ENCODE measurements around the gene OR13G1. TPM values are rescaled to one million over a fixed set of nuclear protein-coding genes. Genes with fewer than 3 reads are reported as not detected.

The OR13G1 gene
- total RNA-seq, 1 experiment from 2014 or later: not detected

DNA sequence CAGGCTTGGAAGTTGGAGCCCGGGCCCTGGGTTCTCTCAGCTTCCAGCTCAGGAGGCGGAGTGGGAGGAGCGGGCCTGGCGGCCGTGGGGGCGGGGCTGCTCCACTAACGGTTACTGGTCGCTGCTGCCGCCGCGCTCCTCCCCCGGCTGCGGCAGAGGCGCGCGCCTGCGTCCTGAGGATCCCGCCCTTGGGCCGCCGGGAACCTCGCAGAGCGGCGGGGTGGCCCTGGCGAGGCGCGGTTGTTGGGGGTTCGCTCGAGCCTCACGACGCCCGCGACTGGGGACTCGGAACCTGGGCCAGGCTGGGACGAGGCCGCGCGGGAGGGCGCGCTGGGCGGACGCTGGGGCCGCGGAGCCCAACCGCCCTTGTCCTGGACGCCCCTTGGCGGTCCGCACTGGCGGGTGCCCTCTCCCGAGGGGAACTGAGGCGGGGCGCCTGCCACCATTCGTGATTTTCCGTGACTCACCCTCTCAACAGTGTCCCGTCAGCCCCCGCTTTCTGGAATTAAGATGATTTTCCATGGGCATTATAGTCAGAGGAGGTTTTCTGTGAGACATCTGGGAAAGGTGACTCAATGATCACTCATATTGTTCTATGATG is 40.1 kb downstream of the OR13G1 start (continued):
- TF ChIP-seq FOXP4 (CRISPR knock-in tag; IDR thresholded peaks at IDR 0.05): peak; percentile 81
- peak; percentile 58; the same call in 1 of the 2 replicates for TF ChIP-seq NFE2L1 (CRISPR knock-in tag; IDR thresholded peaks at IDR 0.05)
- TF ChIP-seq ZNF317 (CRISPR knock-in tag; IDR thresholded peaks at IDR 0.05; ENCODE audit: borderline replicate concordance, low read depth): no peak
- TF ChIP-seq FOXP1 (CRISPR knock-in tag; IDR thresholded peaks at IDR 0.05; ENCODE audit: borderline replicate concordance): peak; percentile 80
- TF ChIP-seq IRF2 (CRISPR knock-in tag; IDR thresholded peaks at IDR 0.05; ENCODE audit: borderline replicate concordance, low read depth): no peak
- no peak for TF ChIP-seq NR1H2 (CRISPR knock-in tag; IDR thresholded peaks at IDR 0.05)
- no peak for TF ChIP-seq OVOL2 (CRISPR knock-in tag; IDR thresholded peaks at IDR 0.05; ENCODE audit: borderline replicate concordance)
- no peak for TF ChIP-seq FOXJ3 (CRISPR knock-in tag; IDR thresholded peaks at IDR 0.05; ENCODE audit: borderline replicate concordance)
- TF ChIP-seq E2F4 (CRISPR knock-in tag; IDR thresholded peaks at IDR 0.05; ENCODE audit: borderline replicate concordance, low read depth): peak; percentile 30; the same call in 1 of the 2 replicates
- TF ChIP-seq, protein P1, sequence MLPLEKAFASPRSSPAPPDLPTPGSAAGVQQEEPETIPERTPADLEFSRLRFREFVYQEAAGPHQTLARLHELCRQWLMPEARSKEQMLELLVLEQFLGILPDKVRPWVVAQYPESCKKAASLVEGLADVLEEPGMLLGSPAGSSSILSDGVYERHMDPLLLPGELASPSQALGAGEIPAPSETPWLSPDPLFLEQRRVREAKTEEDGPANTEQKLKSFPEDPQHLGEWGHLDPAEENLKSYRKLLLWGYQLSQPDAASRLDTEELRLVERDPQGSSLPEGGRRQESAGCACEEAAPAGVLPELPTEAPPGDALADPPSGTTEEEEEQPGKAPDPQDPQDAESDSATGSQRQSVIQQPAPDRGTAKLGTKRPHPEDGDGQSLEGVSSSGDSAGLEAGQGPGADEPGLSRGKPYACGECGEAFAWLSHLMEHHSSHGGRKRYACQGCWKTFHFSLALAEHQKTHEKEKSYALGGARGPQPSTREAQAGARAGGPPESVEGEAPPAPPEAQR (CRISPR knock-in tag; IDR thresholded peaks at IDR 0.05): no peak
- TF ChIP-seq NR3C1 (CRISPR knock-in tag; conservative IDR thresholded peaks at IDR 0.05; ENCODE audit: low read depth): no peak
- TF ChIP-seq, protein P2, sequence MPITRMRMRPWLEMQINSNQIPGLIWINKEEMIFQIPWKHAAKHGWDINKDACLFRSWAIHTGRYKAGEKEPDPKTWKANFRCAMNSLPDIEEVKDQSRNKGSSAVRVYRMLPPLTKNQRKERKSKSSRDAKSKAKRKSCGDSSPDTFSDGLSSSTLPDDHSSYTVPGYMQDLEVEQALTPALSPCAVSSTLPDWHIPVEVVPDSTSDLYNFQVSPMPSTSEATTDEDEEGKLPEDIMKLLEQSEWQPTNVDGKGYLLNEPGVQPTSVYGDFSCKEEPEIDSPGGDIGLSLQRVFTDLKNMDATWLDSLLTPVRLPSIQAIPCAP (CRISPR knock-in tag; IDR thresholded peaks at IDR 0.05): peak; percentile 85; the same call in 1 of the 2 replicates
- TF ChIP-seq FOXK1 (CRISPR knock-in tag; IDR thresholded peaks at IDR 0.05): 0 out of 2 replicates have a peak, but pooled peaks have one; percentile 35
- TF ChIP-seq ZNF138 (CRISPR knock-in tag; conservative IDR thresholded peaks at IDR 0.05): no peak
- TF ChIP-seq JAZF1 (CRISPR knock-in tag; IDR thresholded peaks at IDR 0.05): no peak

- H3K36me3 Mint-ChIP-seq: no peaks in the 10 kb centered on the region
- no peak for ATAC-seq
- H3K27ac Mint-ChIP-seq: no peak overlapping the region
- ChIA-PET POLR2A (no interaction called here), CTCF (interaction anchor here (1.4 kb wide), 1 partner anchor 265 kb away, joined by 3 read pairs; no protein-coding TSS in a partner anchor)
- peaks cover 18% of the 10 kb centered on the region for H3K4me1 Mint-ChIP-seq
- peaks cover 43% of the 10 kb centered on the region for H3K27me3 Mint-ChIP-seq (ENCODE audit: low read depth)
- peak overlapping the region; percentile 50 for H3K4me3 Mint-ChIP-seq
- DNase-seq (ENCODE audit: low spot score): no peak
- peaks cover 10% of the 10 kb centered on the region for H3K9me3 Mint-ChIP-seq
- no peak for TF ChIP-seq JAZF1 (CRISPR knock-in tag; IDR thresholded peaks at IDR 0.05)
- no peak for TF ChIP-seq ZNF232 (CRISPR knock-in tag; IDR thresholded peaks at IDR 0.05)
- no peak for TF ChIP-seq ZNF416 (CRISPR knock-in tag; IDR thresholded peaks at IDR 0.05)
- TF ChIP-seq NFE2L1 (CRISPR knock-in tag; IDR thresholded peaks at IDR 0.05): no peak
- no peak for TF ChIP-seq ZNF532 (CRISPR knock-in tag; IDR thresholded peaks at IDR 0.05; ENCODE audit: borderline replicate concordance)
- TF ChIP-seq, protein P3, sequence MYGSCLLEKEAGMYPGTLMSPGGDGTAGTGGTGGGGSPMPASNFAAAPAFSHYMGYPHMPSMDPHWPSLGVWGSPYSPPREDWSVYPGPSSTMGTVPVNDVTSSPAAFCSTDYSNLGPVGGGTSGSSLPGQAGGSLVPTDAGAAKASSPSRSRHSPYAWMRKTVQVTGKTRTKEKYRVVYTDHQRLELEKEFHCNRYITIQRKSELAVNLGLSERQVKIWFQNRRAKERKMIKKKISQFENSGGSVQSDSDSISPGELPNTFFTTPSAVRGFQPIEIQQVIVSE (CRISPR knock-in tag; IDR thresholded peaks at IDR 0.05; ENCODE audit: borderline replicate concordance): no peak
- no peak for TF ChIP-seq ZBTB21 (CRISPR knock-in tag; IDR thresholded peaks at IDR 0.05; ENCODE audit: borderline replicate concordance)
- no peak for TF ChIP-seq FOXK1 (CRISPR knock-in tag; IDR thresholded peaks at IDR 0.05)
- no peak for TF ChIP-seq ZNF396 (CRISPR knock-in tag; IDR thresholded peaks at IDR 0.05; ENCODE audit: borderline replicate concordance)
- TF ChIP-seq NR1H2 (CRISPR knock-in tag; IDR thresholded peaks at IDR 0.05): no peak
Observed at GRCh38 chr1:247638781-247639180, 40.8 kb downstream of the OR13G1 start.
